Astrocyte (in vitro differentiated cells and primary cell): ENCODE results near the gene GEN1. TPM values are rescaled to one million over a fixed set of nuclear protein-coding genes. Genes with fewer than 3 reads are reported as not detected.

Experiments
- DNase-seq: peaks from one replicate; pipeline ENCODE4 v3.0.0-alpha.2; 2010; ENCODE audit warnings: low read depth
- FAIRE-seq: peaks from 2 replicates; lab custom pipeline; 2011; peaks lifted over from hg19 to GRCh38; lab: Jason Lieb, UNC
- H2AFZ ChIP-seq: 2 replicates; pipeline ENCODE4 v1.6.0; 2012; ENCODE audit warnings: low read depth, low read length, inconsistent platforms
- H3K27ac ChIP-seq: 2 replicates; pipeline ENCODE4 v1.5.1; 2011; ENCODE audit warnings: low read depth, low read length, inconsistent platforms
- H3K27me3 ChIP-seq: 2 replicates; pipeline ENCODE4 v1.6.0; 2011; ENCODE audit warnings: low read length, inconsistent platforms; ENCODE audit not compliant: insufficient read depth
- H3K36me3 ChIP-seq: 2 replicates; pipeline ENCODE4 v1.5.1; 2011; ENCODE audit warnings: low read length, inconsistent platforms; ENCODE audit not compliant: insufficient read depth
- H3K4me1 ChIP-seq: 2 replicates; pipeline ENCODE4 v1.5.1; 2011; ENCODE audit warnings: low read length, inconsistent platforms; ENCODE audit not compliant: insufficient read depth
- H3K4me2 ChIP-seq: 2 replicates; pipeline ENCODE4 v1.6.0; 2012; ENCODE audit warnings: low read length, inconsistent platforms
- H3K4me3 ChIP-seq: 2 replicates; pipeline ENCODE4 v1.5.1; 2011; ENCODE audit warnings: low read depth, mild to moderate bottlenecking, low read length, inconsistent platforms; ENCODE audit not compliant: insufficient read depth
- H3K79me2 ChIP-seq: 2 replicates; pipeline ENCODE4 v1.6.0; 2012; ENCODE audit warnings: mild to moderate bottlenecking, low read length, inconsistent platforms; ENCODE audit not compliant: insufficient read depth
- H3K9ac ChIP-seq: 2 replicates; pipeline ENCODE4 v1.6.0; 2012; ENCODE audit warnings: mild to moderate bottlenecking, low read length, inconsistent platforms
- H3K9me3 ChIP-seq: 2 replicates; pipeline ENCODE4 v1.5.1; 2012; ENCODE audit warnings: low read depth, mild to moderate bottlenecking, low read length, inconsistent platforms; ENCODE audit not compliant: insufficient read depth
- H4K20me1 ChIP-seq: 2 replicates; pipeline ENCODE4 v1.6.0; 2012; ENCODE audit warnings: low read length, inconsistent platforms; ENCODE audit not compliant: insufficient read depth
- H3K27ac Mint-ChIP-seq: one replicate; pipeline ENCODE4 v1.8.0; 2021; ENCODE audit warnings: mild to moderate bottlenecking, mixed read lengths; ENCODE audit not compliant: unreplicated experiment
- H3K27me3 Mint-ChIP-seq: one replicate; pipeline ENCODE4 v1.8.0; 2021; ENCODE audit warnings: low read depth, mixed read lengths; ENCODE audit not compliant: unreplicated experiment
- H3K36me3 Mint-ChIP-seq: one replicate; pipeline ENCODE4 v1.8.0; 2021; ENCODE audit warnings: low read depth, mixed read lengths; ENCODE audit not compliant: unreplicated experiment
- H3K4me1 Mint-ChIP-seq: one replicate; pipeline ENCODE4 v1.8.0; 2021; ENCODE audit warnings: low read depth, mixed read lengths; ENCODE audit not compliant: unreplicated experiment
- H3K4me3 Mint-ChIP-seq: one replicate; pipeline ENCODE4 v1.8.0; 2021; ENCODE audit warnings: mild to moderate bottlenecking, moderate library complexity, mixed read lengths; ENCODE audit not compliant: unreplicated experiment
- H3K9me3 Mint-ChIP-seq: one replicate; pipeline ENCODE4 v1.8.0; 2021; ENCODE audit warnings: mild to moderate bottlenecking, mixed read lengths; ENCODE audit not compliant: unreplicated experiment
- CTCF ChIP-seq: IDR thresholded peaks from 2 replicates; pipeline ENCODE4 v1.5.1; 2011; ENCODE audit warnings: low read depth, mild to moderate bottlenecking, inconsistent platforms, low read length, moderate library complexity; ENCODE audit not compliant: insufficient read depth
- EZH2 ChIP-seq: IDR thresholded peaks from 2 replicates; pipeline ENCODE4 v1.6.1; 2012; ENCODE audit warnings: mild to moderate bottlenecking, low read length, inconsistent platforms; ENCODE audit not compliant: insufficient read depth
- total RNA-seq: library from RNA; stranded (reverse); gene quantifications from 2 replicates; pipeline ENCODE4 v1.2.1, GENCODE V29; 2021

GEN1 gene
- total RNA-seq, 1 donor from 2014 or later: 9.1 TPM

- Histone ChIP-seq H3K27me3 (no peaks in the 10 kb centered on the region), H3K9me3 (no peaks in the 10 kb centered on the region), H2AFZ (peak overlapping the region; percentile 84), H3K4me2 (peak overlapping the region; percentile 94), H3K9ac (peak overlapping the region; percentile 94), H3K79me2 (peaks cover 91% of the 10 kb centered on the region), H4K20me1 (no peaks in the 10 kb centered on the region), H3K4me1 (peaks cover 20% of the 10 kb centered on the region), H3K36me3 (no peaks in the 10 kb centered on the region), H3K4me3 (peak overlapping the region; percentile 92), H3K27ac (peak overlapping the region; percentile 95)
- Mint-ChIP-seq H3K36me3 (no peaks in the 10 kb centered on the region), H3K4me3 (peak overlapping the region; percentile 89), H3K27ac (peak overlapping the region; percentile 43), H3K4me1 (peaks cover 19% of the 10 kb centered on the region), H3K27me3 (no peaks in the 10 kb centered on the region), H3K9me3 (no peaks in the 10 kb centered on the region)
- DNase-seq (peak; percentile 37), FAIRE-seq (no peak)
- TF ChIP-seq EZH2 (no peak), CTCF (no peak)
Observed at GRCh38 chr2:17752892-17753802, 791 bp upstream of the GEN1 start.

- H3K9me3 Mint-ChIP-seq: no peaks in the 10 kb centered on the region
- DNase-seq (no peak), FAIRE-seq (no peak)
- H3K4me3 Mint-ChIP-seq: peak overlapping the region; percentile 89
- H3K27me3 Mint-ChIP-seq: no peaks in the 10 kb centered on the region
- Histone ChIP-seq H3K79me2 (peaks cover 92% of the 10 kb centered on the region), H3K27me3 (no peaks in the 10 kb centered on the region), H3K4me2 (peak overlapping the region; percentile 94), H3K36me3 (no peaks in the 10 kb centered on the region), H3K27ac (peak overlapping the region; percentile 95), H3K9ac (peak overlapping the region; percentile 94), H3K4me1 (peaks cover 20% of the 10 kb centered on the region), H4K20me1 (no peaks in the 10 kb centered on the region), H3K9me3 (no peaks in the 10 kb centered on the region), H2AFZ (peak overlapping the region; percentile 84), H3K4me3 (peak overlapping the region; percentile 92)
- peaks cover 19% of the 10 kb centered on the region for H3K4me1 Mint-ChIP-seq
- peak overlapping the region; percentile 93 for H3K27ac Mint-ChIP-seq
- no peaks in the 10 kb centered on the region for H3K36me3 Mint-ChIP-seq
- TF ChIP-seq EZH2: no peak
- no peak for TF ChIP-seq CTCF
Observed at GRCh38 chr2:17754773-17755425, 961 bp downstream of the GEN1 start.
